ENCODE data around the gene NR4A1. TPM values are rescaled to one million over a fixed set of nuclear protein-coding genes. Genes with fewer than 3 reads are reported as not detected.
A peak's percentile ranks its signal among the peaks of the same experiment; 100 is the strongest.

NR4A1 gene
- total RNA-seq, 1 experiment from 2014 or later, result 12.5 TPM

DNA sequence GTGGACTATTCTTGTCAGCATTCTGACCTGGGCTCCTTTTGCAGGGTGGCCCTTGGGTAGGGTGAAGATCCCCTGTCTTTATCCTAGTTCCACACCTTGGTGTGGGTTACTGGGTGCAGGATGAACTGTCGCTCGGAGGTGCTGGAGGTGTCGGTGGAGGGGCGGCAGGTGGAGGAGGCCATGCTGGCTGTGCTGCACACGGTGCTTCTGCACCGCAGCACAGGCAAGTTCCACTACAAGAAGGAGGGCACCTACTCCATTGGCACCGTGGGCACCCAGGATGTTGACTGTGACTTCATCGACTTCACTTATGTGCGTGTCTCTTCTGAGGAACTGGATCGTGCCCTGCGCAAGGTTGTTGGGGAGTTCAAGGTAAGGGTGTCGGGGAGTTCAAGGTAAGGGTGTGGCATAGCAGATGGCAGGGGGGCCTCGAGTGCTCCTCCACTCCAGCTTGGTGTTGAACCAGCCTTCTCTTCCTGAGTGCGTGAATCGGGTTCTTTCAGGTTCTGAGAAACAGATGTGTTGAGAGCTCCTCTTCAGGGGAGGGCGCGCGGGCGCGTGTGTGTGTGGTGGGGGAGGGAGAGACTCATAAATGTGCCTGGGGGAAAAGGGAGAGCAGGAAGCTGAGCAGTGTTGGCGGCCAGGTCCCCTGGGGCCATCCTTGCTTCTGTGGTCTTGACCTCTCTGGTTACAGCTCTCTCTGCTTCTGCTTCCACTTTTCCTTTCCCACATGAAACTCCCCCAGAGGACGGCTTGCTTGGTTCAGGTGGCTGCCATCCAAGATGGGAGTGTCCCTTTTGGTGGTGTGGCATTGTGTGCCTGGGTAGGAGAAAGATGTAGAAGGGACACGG lies 22.5 kb downstream of the NR4A1 start:
- no TSS peak for BruUV-seq (replicated peaks)
- no peaks in the 10 kb centered on the region for H3K9me3 ChIP-seq (ENCODE audit: low read depth, low read length, poor library complexity, severe bottlenecking)
- DNase-seq (ENCODE audit: low spot score), result peak; percentile 18
- no peak for TF ChIP-seq CTCF (conservative IDR thresholded peaks at IDR 0.05; ENCODE audit: low read depth, low read length)
- no peak for TF ChIP-seq EZH2 (IDR thresholded peaks at IDR 0.05; ENCODE audit: borderline replicate concordance, low read depth, low read length, poor library complexity, severe bottlenecking)
- H3K36me3 ChIP-seq (ENCODE audit: insufficient read depth, low read length, poor library complexity, severe bottlenecking), result peaks cover 42% of the 10 kb centered on the region
- no peak overlapping the region for H3K4me3 ChIP-seq (ENCODE audit: low read depth, low read length, poor library complexity, severe bottlenecking)
- intact Hi-C loops (cut with micrococcal nuclease; ENCODE audit: unreplicated experiment), result no loop called here
- no peaks in the 10 kb centered on the region for H3K27me3 ChIP-seq (replicated peaks; ENCODE audit: insufficient read depth, low read depth, low read length, poor library complexity)
- ChIA-PET POLR2A (ENCODE audit: low non-redundant PET) (interaction anchor here (0.6 kb wide), 1 partner anchor 42 kb away, joined by 3 read pairs; no protein-coding TSS in a partner anchor), CTCF (interaction anchor here (2.1 kb wide), 1 partner anchor 48 kb away, joined by 7 read pairs; no protein-coding TSS in a partner anchor)
- peak overlapping the region; percentile 37 for H3K27ac ChIP-seq (ENCODE audit: low read depth, low read length, poor library complexity, severe bottlenecking)
- H3K4me1 ChIP-seq (ENCODE audit: insufficient read depth, low read length, poor library complexity, severe bottlenecking), result peaks cover 9% of the 10 kb centered on the region

DNA sequence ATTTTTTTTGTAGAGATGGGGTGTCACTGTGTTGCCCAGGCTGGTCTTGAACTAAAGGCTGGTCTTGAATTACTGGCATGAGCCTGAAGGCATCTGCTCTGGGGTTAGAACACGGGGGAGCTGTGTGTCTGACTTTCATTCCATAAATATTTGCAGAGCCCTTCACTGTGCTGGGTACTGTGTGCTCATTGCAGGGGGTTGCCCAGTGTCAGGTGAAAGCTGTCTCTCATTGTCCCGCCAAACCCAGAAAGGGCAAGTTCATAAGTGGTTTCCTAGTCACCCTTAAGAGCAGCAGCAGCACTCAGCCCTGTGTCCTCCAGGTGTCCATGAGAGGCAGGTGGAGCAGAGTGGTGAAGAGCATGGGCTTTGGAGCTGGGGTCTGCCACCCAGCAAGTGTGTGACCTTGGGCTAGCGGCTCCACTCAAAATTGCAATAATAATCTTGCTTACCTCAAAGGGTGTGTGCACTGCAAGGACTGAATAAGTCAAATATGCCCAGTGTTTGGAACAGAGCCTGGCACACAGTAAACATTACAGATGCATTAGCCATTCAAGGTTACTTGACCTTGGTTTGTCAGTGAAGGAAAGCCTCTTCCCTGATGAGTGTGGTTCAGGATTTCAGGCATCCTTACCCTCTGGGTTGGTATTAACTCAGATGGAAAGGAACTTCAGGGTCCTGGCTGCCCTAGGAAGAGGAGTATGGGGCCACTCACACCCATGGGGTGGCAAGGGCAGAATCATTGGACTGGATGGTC lies 23.9 kb downstream of the NR4A1 start:
- Histone ChIP-seq H3K9me3 (ENCODE audit: low read depth, low read length, poor library complexity, severe bottlenecking) (no peaks in the 10 kb centered on the region), H3K36me3 (ENCODE audit: insufficient read depth, low read length, poor library complexity, severe bottlenecking) (peaks cover 42% of the 10 kb centered on the region), H3K27me3 (replicated peaks; ENCODE audit: insufficient read depth, low read depth, low read length, poor library complexity) (no peaks in the 10 kb centered on the region), H3K4me3 (ENCODE audit: low read depth, low read length, poor library complexity, severe bottlenecking) (no peak overlapping the region), H3K4me1 (ENCODE audit: insufficient read depth, low read length, poor library complexity, severe bottlenecking) (peaks cover 9% of the 10 kb centered on the region), H3K27ac (ENCODE audit: low read depth, low read length, poor library complexity, severe bottlenecking) (no peak overlapping the region)
- intact Hi-C loops (cut with micrococcal nuclease; ENCODE audit: unreplicated experiment), result no loop called here
- no peak for DNase-seq (ENCODE audit: low spot score)
- ChIA-PET POLR2A (ENCODE audit: low non-redundant PET) (no interaction called here), CTCF (interaction anchor here (0.6 to 1.6 kb wide), 3 partner anchors 10 to 107 kb away, joined by 3 to 12 read pairs (median 3); no protein-coding TSS in a partner anchor)
- no TSS peak for BruUV-seq (replicated peaks)
- TF ChIP-seq CTCF (conservative IDR thresholded peaks at IDR 0.05; ENCODE audit: low read depth, low read length) (no peak), EZH2 (IDR thresholded peaks at IDR 0.05; ENCODE audit: borderline replicate concordance, low read depth, low read length, poor library complexity, severe bottlenecking) (no peak)

- POLR2A ChIA-PET (ENCODE audit: low non-redundant PET), result no interaction called here
- intact Hi-C loops (cut with micrococcal nuclease; ENCODE audit: unreplicated experiment), result no loop called here
- Histone ChIP-seq H3K27me3 (replicated peaks; ENCODE audit: insufficient read depth, low read depth, low read length, poor library complexity) (no peaks in the 10 kb centered on the region), H3K27ac (ENCODE audit: low read depth, low read length, poor library complexity, severe bottlenecking) (no peak overlapping the region), H3K9me3 (ENCODE audit: low read depth, low read length, poor library complexity, severe bottlenecking) (no peaks in the 10 kb centered on the region), H3K4me1 (ENCODE audit: insufficient read depth, low read length, poor library complexity, severe bottlenecking) (peaks cover 9% of the 10 kb centered on the region), H3K4me3 (ENCODE audit: low read depth, low read length, poor library complexity, severe bottlenecking) (no peak overlapping the region), H3K36me3 (ENCODE audit: insufficient read depth, low read length, poor library complexity, severe bottlenecking) (peaks cover 42% of the 10 kb centered on the region)
- TF ChIP-seq CTCF (conservative IDR thresholded peaks at IDR 0.05; ENCODE audit: low read depth, low read length) (no peak), EZH2 (IDR thresholded peaks at IDR 0.05; ENCODE audit: borderline replicate concordance, low read depth, low read length, poor library complexity, severe bottlenecking) (no peak)
- DNase-seq (ENCODE audit: low spot score), result no peak
- BruUV-seq (replicated peaks), result no TSS peak
- CTCF ChIA-PET, result interaction anchor here (1.6 kb wide), 1 partner anchor 51 kb away, joined by 3 read pairs; no protein-coding TSS in a partner anchor
Measured at GRCh38 chr12:52076811-52077210, 25.6 kb downstream of the NR4A1 start.

Measured in A673 (cell line).